AG04450 (cell line): ENCODE results near the gene CSNK1D. TPM values are rescaled to one million over a fixed set of nuclear protein-coding genes. Genes with fewer than 3 reads are reported as not detected.

ENCODE experiments used
- CTCF ChIA-PET: fragments of 300-600, 350-600 bp; formaldehyde crosslinking; extraction: SDS; loops from one replicate; lab custom pipeline; 2022; ENCODE audit warnings: antibody characterized with exemption, inconsistent platforms; lab: Charles Lee
- POLR2A ChIA-PET: fragments of 350-600 bp; formaldehyde crosslinking; extraction: SDS; loops from one replicate; lab custom pipeline; 2021; ENCODE audit warnings: antibody characterized with exemption, inconsistent platforms; lab: Yijun Ruan, JAX
- DNase-seq: peaks from one replicate; pipeline ENCODE4 v3.0.0-alpha.2; 2011; ENCODE audit warnings: low read depth, low spot score
- H3K27ac ChIP-seq: one replicate; pipeline ENCODE4 v1.5.1; 2012; ENCODE audit warnings: low read depth, low read length, control low read depth
- H3K27me3 ChIP-seq: one replicate; pipeline ENCODE4 v1.6.0; 2012; ENCODE audit warnings: low read length; ENCODE audit not compliant: control insufficient read depth, insufficient read depth
- H3K4me3 ChIP-seq: 2 replicates; pipeline ENCODE4 v1.5.1; 2011; ENCODE audit warnings: mild to moderate bottlenecking, low read depth, low read length, control low read depth
- H3K9me3 ChIP-seq: 2 replicates; pipeline ENCODE4 v1.5.1; 2012; ENCODE audit warnings: low read length; ENCODE audit not compliant: control insufficient read depth, insufficient read depth
- CTCF ChIP-seq: IDR thresholded peaks from 2 replicates; pipeline ENCODE4 v1.5.1; 2011; ENCODE audit warnings: low read depth, low read length, control low read depth, inconsistent platforms
- polyA plus RNA-seq: library from polyadenylated mRNA; depleted of rRNA; stranded (reverse); fragments of >200 nt; gene quantifications from 2 replicates; pipeline ENCODE4 v1.2.3, GENCODE V29; 2011

CSNK1D gene
- polyA plus RNA-seq, 1 experiment = 74.4 TPM

GRCh38 chr17:82300707-82301270 lies 27.3 kb upstream of the CSNK1D start:
- no peak overlapping the region for H3K27ac ChIP-seq
- CTCF ChIA-PET = interaction anchor here (1.0 to 1.3 kb wide), 2 partner anchors 17 to 124 kb away, joined by 3 to 4 read pairs; no protein-coding TSS in a partner anchor
- peaks cover 2% of the 10 kb centered on the region for H3K27me3 ChIP-seq
- no peak overlapping the region for H3K4me3 ChIP-seq
- no peaks in the 10 kb centered on the region; the same call in 1 of the 2 replicates for H3K9me3 ChIP-seq
- DNase-seq = no peak
- TF ChIP-seq CTCF = peak; percentile 73
- POLR2A ChIA-PET = interaction anchor here (0.6 to 1.4 kb wide), 3 partner anchors 28 to 99 kb away, joined by 3 to 8 read pairs (median 3); partner anchors contain the start of gene CSNK1D

- Histone ChIP-seq H3K27ac (no peak overlapping the region), H3K27me3 (peaks cover 2% of the 10 kb centered on the region), H3K4me3 (no peak overlapping the region), H3K9me3 (no peaks in the 10 kb centered on the region; the same call in 1 of the 2 replicates)
- ChIA-PET CTCF (interaction anchor here (0.6 to 1.3 kb wide), 4 partner anchors 14 to 124 kb away, joined by 3 to 4 read pairs (median 3); no protein-coding TSS in a partner anchor), POLR2A (interaction anchor here (0.6 to 1.4 kb wide), 3 partner anchors 27 to 99 kb away, joined by 3 to 8 read pairs (median 3); partner anchors contain the start of gene CSNK1D)
- no peak for TF ChIP-seq CTCF
- no peak for DNase-seq
Measured at GRCh38 chr17:82300228-82300627, 26.7 kb upstream of the CSNK1D start.

- TF ChIP-seq CTCF = no peak
- ChIA-PET CTCF (interaction anchor here (0.6 to 1.0 kb wide), 3 partner anchors 14 to 81 kb away, joined by 3 to 4 read pairs (median 3); no protein-coding TSS in a partner anchor), POLR2A (interaction anchor here (1.2 kb wide), 1 partner anchor 34 kb away, joined by 4 read pairs; the partner anchor contains the start of gene SECTM1)
- H3K27me3 ChIP-seq = peaks cover 2% of the 10 kb centered on the region
- no peaks in the 10 kb centered on the region; the same call in 1 of the 2 replicates for H3K9me3 ChIP-seq
- no peak for DNase-seq
- no peak overlapping the region for H3K27ac ChIP-seq
- no peak overlapping the region for H3K4me3 ChIP-seq
Measured at GRCh38 chr17:82299452-82299851, 26.0 kb upstream of the CSNK1D start.

GRCh38 chr17:82298538-82299421 lies 25.3 kb upstream of the CSNK1D start:
- Histone ChIP-seq H3K4me3 (0 out of 2 replicates have a peak overlapping the region, but pooled peaks have one; percentile 55), H3K27ac (peak overlapping the region; percentile 91), H3K9me3 (no peaks in the 10 kb centered on the region; the same call in 1 of the 2 replicates), H3K27me3 (peaks cover 2% of the 10 kb centered on the region)
- TF ChIP-seq CTCF = no peak
- DNase-seq = no peak
- CTCF ChIA-PET = no interaction called here
- POLR2A ChIA-PET = interaction anchor here (0.6 to 1.4 kb wide), 5 partner anchors 25 to 47 kb away, joined by 3 to 5 read pairs (median 4); partner anchors contain the start of genes CSNK1D and SECTM1
